Osteocyte (in vitro differentiated cells): Measurements from ENCODE around the gene DNAH1. TPM values are rescaled to one million over a fixed set of nuclear protein-coding genes. Genes with fewer than 3 reads are reported as not detected.

Experiments
- DNase-seq: peaks from one replicate; pipeline ENCODE4 v3.0.0; 2021; ENCODE audit warnings: mixed read lengths; ENCODE audit not compliant: unreplicated experiment; ENCODE audit errors: extremely low spot score
- H3K27ac Mint-ChIP-seq: one replicate; pipeline ENCODE4 v1.8.0; 2021; ENCODE audit warnings: mild to moderate bottlenecking, mixed read lengths; ENCODE audit not compliant: unreplicated experiment
- H3K27me3 Mint-ChIP-seq: one replicate; pipeline ENCODE4 v1.8.0; 2021; ENCODE audit warnings: mixed read lengths; ENCODE audit not compliant: unreplicated experiment
- H3K36me3 Mint-ChIP-seq: one replicate; pipeline ENCODE4 v1.8.0; 2021; ENCODE audit warnings: mixed read lengths; ENCODE audit not compliant: unreplicated experiment
- H3K4me1 Mint-ChIP-seq: one replicate; pipeline ENCODE4 v1.8.0; 2021; ENCODE audit warnings: mixed read lengths; ENCODE audit not compliant: unreplicated experiment
- H3K4me3 Mint-ChIP-seq: one replicate; pipeline ENCODE4 v1.8.0; 2021; ENCODE audit warnings: mild to moderate bottlenecking, moderate library complexity, mixed read lengths; ENCODE audit not compliant: unreplicated experiment
- H3K9me3 Mint-ChIP-seq: one replicate; pipeline ENCODE4 v1.8.0; 2021; ENCODE audit warnings: mixed read lengths; ENCODE audit not compliant: unreplicated experiment
- CTCF ChIP-seq: fragments of 200-600 bp; sonication (generic); IDR thresholded peaks from 2 replicates; pipeline ENCODE4 v1.5.0; 2021; ENCODE audit warnings: antibody characterized with exemption, mild to moderate bottlenecking, moderate library complexity
- total RNA-seq: library from RNA; stranded (reverse); gene quantifications from 2 replicates; pipeline ENCODE4 v1.2.1, GENCODE V29; 2021

The DNAH1 gene
- total RNA-seq, 1 donor from 2014 or later: 9.7 TPM

- Mint-ChIP-seq H3K27ac (no peak overlapping the region), H3K27me3 (no peaks in the 10 kb centered on the region), H3K4me1 (peaks cover 5% of the 10 kb centered on the region), H3K36me3 (peaks cover 32% of the 10 kb centered on the region), H3K4me3 (no peak overlapping the region), H3K9me3 (no peaks in the 10 kb centered on the region)
- no peak for DNase-seq
- no peak for TF ChIP-seq CTCF
These were observed 87.2 kb downstream of the DNAH1 start for GRCh38 chr3:52403271-52403841.

GRCh38 chr3:52403955-52404354 lies 87.8 kb downstream of the DNAH1 start:
- TF ChIP-seq CTCF: no peak
- H3K9me3 Mint-ChIP-seq: no peaks in the 10 kb centered on the region
- H3K27ac Mint-ChIP-seq: no peak overlapping the region
- no peak overlapping the region for H3K4me3 Mint-ChIP-seq
- peaks cover 11% of the 10 kb centered on the region for H3K4me1 Mint-ChIP-seq
- peaks cover 32% of the 10 kb centered on the region for H3K36me3 Mint-ChIP-seq
- DNase-seq: no peak
- H3K27me3 Mint-ChIP-seq: no peaks in the 10 kb centered on the region

DNA sequence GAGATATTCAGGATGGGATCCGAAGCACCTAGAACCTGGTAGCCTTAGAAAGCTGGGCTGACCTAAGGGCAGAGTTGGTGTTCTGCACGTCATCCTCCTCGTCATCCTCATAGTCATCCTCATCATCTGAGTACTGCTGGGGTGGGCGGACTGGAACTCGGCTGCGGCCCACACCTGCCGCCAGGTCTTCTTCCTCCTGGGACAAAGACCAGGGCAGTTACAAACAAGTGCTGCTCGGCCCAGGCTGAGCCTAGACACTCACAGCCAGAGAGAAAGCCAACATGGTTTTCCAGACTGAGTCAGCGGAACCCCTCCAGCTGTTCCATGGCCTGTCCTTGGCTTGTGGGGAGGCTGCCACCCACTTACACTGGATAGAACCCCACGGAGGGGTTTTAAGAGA lies 88.3 kb downstream of the DNAH1 start:
- Mint-ChIP-seq H3K27ac (no peak overlapping the region), H3K4me1 (peaks cover 15% of the 10 kb centered on the region), H3K4me3 (no peak overlapping the region), H3K27me3 (no peaks in the 10 kb centered on the region), H3K9me3 (no peaks in the 10 kb centered on the region), H3K36me3 (peaks cover 32% of the 10 kb centered on the region)
- TF ChIP-seq CTCF: no peak
- no peak for DNase-seq

GRCh38 chr3:52405066-52405465 lies 88.9 kb downstream of the DNAH1 start:
- no peaks in the 10 kb centered on the region for H3K9me3 Mint-ChIP-seq
- DNase-seq: no peak
- H3K4me1 Mint-ChIP-seq: peaks cover 15% of the 10 kb centered on the region
- H3K27ac Mint-ChIP-seq: no peak overlapping the region
- TF ChIP-seq CTCF: no peak
- no peaks in the 10 kb centered on the region for H3K27me3 Mint-ChIP-seq
- H3K4me3 Mint-ChIP-seq: no peak overlapping the region
- peaks cover 32% of the 10 kb centered on the region for H3K36me3 Mint-ChIP-seq

GRCh38 chr3:52405601-52406110 lies 89.5 kb downstream of the DNAH1 start:
- Mint-ChIP-seq H3K9me3 (no peaks in the 10 kb centered on the region), H3K27ac (no peak overlapping the region), H3K27me3 (no peaks in the 10 kb centered on the region), H3K4me3 (no peak overlapping the region), H3K36me3 (peaks cover 32% of the 10 kb centered on the region), H3K4me1 (peaks cover 15% of the 10 kb centered on the region)
- no peak for DNase-seq
- TF ChIP-seq CTCF: no peak
